ENCODE results near the gene STX5.

DNA sequence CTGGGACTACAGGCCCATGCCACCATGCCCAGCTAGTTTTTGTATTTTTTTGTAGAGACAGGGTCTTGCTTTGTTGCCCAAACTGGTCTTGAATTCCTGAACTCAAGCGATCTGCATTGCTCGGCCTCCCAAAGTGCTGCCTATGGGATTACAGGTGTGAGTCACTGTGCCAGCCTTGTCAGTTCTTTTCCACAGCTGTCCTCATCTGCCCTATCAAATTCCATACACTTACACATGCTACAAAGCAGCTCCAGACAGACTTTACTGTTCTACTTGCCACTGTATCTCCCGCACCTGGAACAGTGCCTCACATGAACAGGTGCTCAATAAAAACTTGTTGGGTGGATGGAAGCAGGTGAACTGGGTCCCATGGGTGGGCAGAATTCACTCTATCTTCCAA lies 8.2 kb downstream of the STX5 start:
- TF ChIP-seq LARP7 (IDR thresholded peaks at IDR 0.05) (no peak), CTCF (IDR thresholded peaks at IDR 0.05 in 2 of 3, conservative IDR thresholded peaks at IDR 0.05 in 1 of 3; ENCODE audit: control insufficient read depth in 2 of 3, extremely low read depth in 1 of 3, insufficient read depth in 1 of 3, low read depth in 3 of 3, low read length in 3 of 3) (no peak), TBL1XR1 (IDR thresholded peaks at IDR 0.05; ENCODE audit: low read depth, low read length) (no peak)
- TF ChIP-seq, protein P1, sequence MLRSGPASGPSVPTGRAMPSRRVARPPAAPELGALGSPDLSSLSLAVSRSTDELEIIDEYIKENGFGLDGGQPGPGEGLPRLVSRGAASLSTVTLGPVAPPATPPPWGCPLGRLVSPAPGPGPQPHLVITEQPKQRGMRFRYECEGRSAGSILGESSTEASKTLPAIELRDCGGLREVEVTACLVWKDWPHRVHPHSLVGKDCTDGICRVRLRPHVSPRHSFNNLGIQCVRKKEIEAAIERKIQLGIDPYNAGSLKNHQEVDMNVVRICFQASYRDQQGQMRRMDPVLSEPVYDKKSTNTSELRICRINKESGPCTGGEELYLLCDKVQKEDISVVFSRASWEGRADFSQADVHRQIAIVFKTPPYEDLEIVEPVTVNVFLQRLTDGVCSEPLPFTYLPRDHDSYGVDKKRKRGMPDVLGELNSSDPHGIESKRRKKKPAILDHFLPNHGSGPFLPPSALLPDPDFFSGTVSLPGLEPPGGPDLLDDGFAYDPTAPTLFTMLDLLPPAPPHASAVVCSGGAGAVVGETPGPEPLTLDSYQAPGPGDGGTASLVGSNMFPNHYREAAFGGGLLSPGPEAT (IDR thresholded peaks at IDR 0.05; ENCODE audit: low read depth) = no peak
